ENCODE data around the gene PRCC.

- TF ChIP-seq TAF1 (IDR thresholded peaks at IDR 0.05; ENCODE audit: borderline replicate concordance, insufficient read depth, low read length): no peak
- TF ChIP-seq SIN3A (IDR thresholded peaks at IDR 0.05; ENCODE audit: borderline replicate concordance, insufficient read depth, low read length): no peak
- TF ChIP-seq REST (IDR thresholded peaks at IDR 0.05; ENCODE audit: insufficient read depth in 1 of 2, low read depth in 2 of 2, low read length in 2 of 2): no peak
These were observed 38.6 kb downstream of the PRCC start for GRCh38 chr1:156805766-156806511.
